Caco-2 (cell line): Measurements from ENCODE around the gene MYH9. TPM values are rescaled to one million over a fixed set of nuclear protein-coding genes. Genes with fewer than 3 reads are reported as not detected.

Experiments
- BruUV-seq: library from RNA; stranded (reverse); fragments of 400-500 nt; replicated peaks from 2 replicates; lab custom pipeline; 2021; lab: Mats Ljungman, UMichigan
- CTCF ChIA-PET: fragments of 300-600 bp; sonication (Branson Sonifier 250); formaldehyde crosslinking; loops from one replicate; lab custom pipeline; 2022; ENCODE audit warnings: antibody characterized with exemption; lab: Charles Lee
- POLR2A ChIA-PET: fragments of 300-600 bp; sonication (Branson Sonifier 250); formaldehyde crosslinking; loops from one replicate; lab custom pipeline; 2022; ENCODE audit warnings: antibody characterized with exemption; lab: Charles Lee
- DNase-seq, 2 experiments: peaks; one replicate each; pipeline versions ENCODE4 v3.0.0 to v3.0.0-alpha.2; 2020 to 2022
- H3K27me3 ChIP-seq: replicated peaks from 2 replicates; pipeline ENCODE4 v1.6.0; 2011; ENCODE audit warnings: low read length; ENCODE audit not compliant: control insufficient read depth, insufficient read depth
- H3K36me3 ChIP-seq: 2 replicates; pipeline ENCODE4 v1.5.1; 2011; ENCODE audit warnings: low read length; ENCODE audit not compliant: control insufficient read depth, insufficient read depth
- H3K4me1 ChIP-seq: fragments of 250-450 bp; sonication (Bioruptor Pico); 2 replicates; pipeline ENCODE4 v1.5.1; 2020; ENCODE audit warnings: mild to moderate bottlenecking
- H3K4me3 ChIP-seq: 2 replicates; pipeline ENCODE4 v1.5.1; 2011; ENCODE audit warnings: low read depth, mild to moderate bottlenecking, control low read depth, low read length
- H3K9me3 ChIP-seq: fragments of 250-450 bp; sonication (Bioruptor Pico); 2 replicates; pipeline ENCODE4 v1.5.1; 2020; ENCODE audit warnings: mild to moderate bottlenecking, moderate library complexity
- H3K27ac Mint-ChIP-seq: one replicate; pipeline ENCODE4 v1.8.0; 2022; ENCODE audit warnings: mixed read lengths; ENCODE audit not compliant: unreplicated experiment
- H3K27me3 Mint-ChIP-seq: one replicate; pipeline ENCODE4 v1.8.0; 2022; ENCODE audit warnings: mixed read lengths; ENCODE audit not compliant: insufficient read depth, unreplicated experiment
- H3K36me3 Mint-ChIP-seq: one replicate; pipeline ENCODE4 v1.8.0; 2022; ENCODE audit warnings: mild to moderate bottlenecking, mixed read lengths; ENCODE audit not compliant: insufficient read depth, unreplicated experiment
- H3K4me1 Mint-ChIP-seq: one replicate; pipeline ENCODE4 v1.8.0; 2022; ENCODE audit warnings: low read depth, mixed read lengths; ENCODE audit not compliant: unreplicated experiment
- H3K4me3 Mint-ChIP-seq: one replicate; pipeline ENCODE4 v1.8.0; 2022; ENCODE audit warnings: mild to moderate bottlenecking, moderate library complexity, mixed read lengths; ENCODE audit not compliant: unreplicated experiment
- H3K9me3 Mint-ChIP-seq: one replicate; pipeline ENCODE4 v1.8.0; 2022; ENCODE audit warnings: mixed read lengths; ENCODE audit not compliant: unreplicated experiment
- intact Hi-C: fragments of 100-400 bp; cut with micrococcal nuclease; formaldehyde crosslinking; loops from one replicate; pipeline ENCODE4 v1.10.0; 2022; ENCODE audit not compliant: unreplicated experiment
- total RNA-seq: library from RNA; stranded (reverse); gene quantifications from 2 replicates; pipeline ENCODE4 v1.2.3, GENCODE V29; 2022
- TF ChIP-seq, protein P1 (sequence below), 2 experiments: fragments of 200-600 bp in 1 of 2; IDR thresholded peaks; 1 replicate in 1 of 2; 2 replicates in 1 of 2; pipeline versions ENCODE4 v1.5.1 to v1.8.0; 2011 to 2022; ENCODE audit warnings: antibody characterized with exemption in 1 of 2, control low read depth in 1 of 2, inconsistent platforms in 1 of 2, low read depth in 1 of 2, low read length in 1 of 2, mild to moderate bottlenecking in 1 of 2, moderate library complexity in 1 of 2; ENCODE audit not compliant: insufficient read depth in 1 of 2, severe bottlenecking in 1 of 2, unreplicated experiment in 1 of 2

MYH9 gene
- total RNA-seq, 1 experiment from 2014 or later, result 513 TPM

DNA sequence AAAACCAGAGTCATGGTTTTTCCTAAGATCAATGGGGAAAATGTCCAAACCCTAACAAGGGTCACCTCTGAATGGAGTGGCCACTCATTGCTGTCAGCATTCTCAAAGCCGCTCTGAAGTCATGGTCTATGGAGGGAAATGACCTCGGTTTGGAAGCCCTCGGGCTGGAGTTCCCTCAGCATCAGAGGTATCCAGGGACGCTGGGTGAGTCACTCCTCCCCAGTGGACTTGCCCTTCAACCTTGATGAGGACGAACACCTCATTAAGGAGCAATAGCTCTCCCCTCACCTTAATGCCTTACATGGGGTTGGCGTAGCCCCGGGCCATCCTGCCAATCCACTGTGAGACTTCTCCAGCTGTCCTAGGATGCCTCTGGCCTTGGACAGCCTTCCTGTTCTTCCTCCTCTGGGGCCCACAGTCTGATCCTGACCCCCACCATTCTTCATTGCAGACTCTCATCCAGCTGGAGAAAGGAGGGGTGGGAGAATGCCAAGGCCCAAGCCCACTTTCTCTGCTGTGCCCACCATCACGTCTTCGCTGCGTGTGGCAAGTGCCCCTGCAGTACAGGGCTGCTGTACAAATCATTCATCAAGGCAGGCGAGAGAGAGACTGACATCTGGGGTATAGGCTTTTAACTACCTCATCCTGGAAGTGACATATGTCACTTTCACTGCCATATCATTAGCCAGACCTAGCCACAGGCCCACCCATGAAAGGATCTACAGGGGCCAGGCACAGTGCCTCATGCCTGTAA lies 25.4 kb upstream of the MYH9 start:
- Histone ChIP-seq H3K4me1 (peaks cover 21% of the 10 kb centered on the region), H3K9me3 (no peaks in the 10 kb centered on the region), H3K36me3 (peaks cover 1% of the 10 kb centered on the region; the same call in 1 of the 2 replicates), H3K27me3 (no peaks in the 10 kb centered on the region), H3K4me3 (no peak overlapping the region)
- Mint-ChIP-seq H3K27me3 (no peaks in the 10 kb centered on the region), H3K4me1 (peaks cover 13% of the 10 kb centered on the region), H3K4me3 (no peak overlapping the region), H3K27ac (no peak overlapping the region), H3K36me3 (peaks cover 10% of the 10 kb centered on the region), H3K9me3 (no peaks in the 10 kb centered on the region)
- intact Hi-C loops, result no loop called here
- ChIA-PET POLR2A (no interaction called here), CTCF (no interaction called here)
- DNase-seq, result no peak
- TF ChIP-seq, protein P1, sequence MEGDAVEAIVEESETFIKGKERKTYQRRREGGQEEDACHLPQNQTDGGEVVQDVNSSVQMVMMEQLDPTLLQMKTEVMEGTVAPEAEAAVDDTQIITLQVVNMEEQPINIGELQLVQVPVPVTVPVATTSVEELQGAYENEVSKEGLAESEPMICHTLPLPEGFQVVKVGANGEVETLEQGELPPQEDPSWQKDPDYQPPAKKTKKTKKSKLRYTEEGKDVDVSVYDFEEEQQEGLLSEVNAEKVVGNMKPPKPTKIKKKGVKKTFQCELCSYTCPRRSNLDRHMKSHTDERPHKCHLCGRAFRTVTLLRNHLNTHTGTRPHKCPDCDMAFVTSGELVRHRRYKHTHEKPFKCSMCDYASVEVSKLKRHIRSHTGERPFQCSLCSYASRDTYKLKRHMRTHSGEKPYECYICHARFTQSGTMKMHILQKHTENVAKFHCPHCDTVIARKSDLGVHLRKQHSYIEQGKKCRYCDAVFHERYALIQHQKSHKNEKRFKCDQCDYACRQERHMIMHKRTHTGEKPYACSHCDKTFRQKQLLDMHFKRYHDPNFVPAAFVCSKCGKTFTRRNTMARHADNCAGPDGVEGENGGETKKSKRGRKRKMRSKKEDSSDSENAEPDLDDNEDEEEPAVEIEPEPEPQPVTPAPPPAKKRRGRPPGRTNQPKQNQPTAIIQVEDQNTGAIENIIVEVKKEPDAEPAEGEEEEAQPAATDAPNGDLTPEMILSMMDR (IDR thresholded peaks at IDR 0.05; ENCODE audit: insufficient read depth in 1 of 2, low read depth in 1 of 2, low read length in 1 of 2, severe bottlenecking in 1 of 2, unreplicated experiment in 1 of 2), result no peak
- BruUV-seq, result no TSS peak

DNA sequence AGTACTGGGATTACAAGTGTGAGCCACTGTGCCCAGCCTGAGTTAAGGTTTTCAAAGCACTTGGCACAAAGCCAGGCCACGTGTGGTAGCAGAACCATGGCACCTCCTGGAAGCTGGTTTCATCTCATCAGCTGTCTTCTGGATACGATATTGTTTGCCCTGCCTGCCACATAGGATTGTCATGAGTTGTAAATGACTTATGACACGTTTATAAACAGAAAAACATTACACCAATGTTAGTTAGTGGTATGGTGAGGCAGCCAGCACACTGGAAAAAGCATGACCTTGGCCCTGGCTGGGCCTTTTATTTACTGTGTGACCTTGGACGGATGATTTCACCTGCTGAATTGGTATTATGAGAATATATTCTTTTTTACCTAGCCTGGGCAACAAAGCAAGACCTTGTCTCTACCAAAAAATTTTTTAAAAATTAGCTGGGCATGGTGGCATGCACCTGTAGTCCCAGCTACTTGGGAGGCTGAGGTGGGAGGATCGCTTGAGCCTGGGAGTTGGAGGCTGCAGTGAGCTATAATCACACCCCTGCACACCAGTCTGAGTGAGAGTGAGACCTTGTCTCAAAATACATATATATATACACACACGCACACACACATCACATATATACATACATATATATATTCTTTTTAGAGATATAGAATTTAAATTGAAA lies 24.0 kb upstream of the MYH9 start:
- Mint-ChIP-seq H3K36me3 (peaks cover 10% of the 10 kb centered on the region), H3K27ac (no peak overlapping the region), H3K9me3 (no peaks in the 10 kb centered on the region), H3K27me3 (no peaks in the 10 kb centered on the region), H3K4me1 (peaks cover 13% of the 10 kb centered on the region), H3K4me3 (no peak overlapping the region)
- Histone ChIP-seq H3K27me3 (no peaks in the 10 kb centered on the region), H3K4me1 (peaks cover 21% of the 10 kb centered on the region), H3K36me3 (peaks cover 1% of the 10 kb centered on the region; the same call in 1 of the 2 replicates), H3K9me3 (no peaks in the 10 kb centered on the region), H3K4me3 (no peak overlapping the region)
- DNase-seq, result no peak
- intact Hi-C loops, result loop anchor here (2.0 kb wide), 3 partner anchors 23 to 43 kb away; no protein-coding TSS in a partner anchor
- POLR2A ChIA-PET, result interaction anchor here (2.0 kb wide), 1 partner anchor 8 kb away, joined by 20 read pairs; no protein-coding TSS in a partner anchor
- TF ChIP-seq, protein P1 (IDR thresholded peaks at IDR 0.05; ENCODE audit: insufficient read depth in 1 of 2, low read depth in 1 of 2, low read length in 1 of 2, severe bottlenecking in 1 of 2, unreplicated experiment in 1 of 2), result no peak
- CTCF ChIA-PET, result no interaction called here
- BruUV-seq, result no TSS peak
